Mesenchymal stem cell (in vitro differentiated cells and primary cell): ENCODE data around the gene REC114.
"Not testable (repeated sequence)": the region's sequence is repeated elsewhere in the genome, so short reads cannot be mapped to it uniquely, and the experiment has no call there.

Experiments used
- DNase-seq: peaks from one replicate; pipeline ENCODE4 v3.0.0-alpha.2; 2013
- H2AFZ ChIP-seq: one replicate; pipeline ENCODE4 v1.6.1; 2013; ENCODE audit warnings: low read depth, mild to moderate bottlenecking, control low read depth, inconsistent platforms, low read length, moderate library complexity
- H2AK5ac ChIP-seq: 2 replicates; pipeline ENCODE4 v1.6.1; 2013; ENCODE audit warnings: low read length, moderate library complexity, mild to moderate bottlenecking, inconsistent platforms; ENCODE audit not compliant: severe bottlenecking
- H2BK120ac ChIP-seq: one replicate; pipeline ENCODE4 v1.6.1; 2013; ENCODE audit warnings: low read depth, mild to moderate bottlenecking, inconsistent platforms, low read length, moderate library complexity
- H2BK12ac ChIP-seq, 2 experiments: one replicate each; pipeline ENCODE4 v1.6.1; 2013; ENCODE audit warnings: inconsistent platforms in 2 of 2, low read length in 2 of 2, mild to moderate bottlenecking in 2 of 2, moderate library complexity in 2 of 2, control low read depth in 1 of 2
- H2BK15ac ChIP-seq: one replicate; pipeline ENCODE4 v1.6.1; 2013; ENCODE audit warnings: mild to moderate bottlenecking, low read depth, inconsistent platforms; ENCODE audit not compliant: poor library complexity, severe bottlenecking
- H2BK5ac ChIP-seq: 2 replicates; pipeline ENCODE4 v1.6.1; 2013; ENCODE audit warnings: low read depth, mild to moderate bottlenecking, low read length, control low read depth, inconsistent platforms; ENCODE audit not compliant: poor library complexity, severe bottlenecking
- H3K14ac ChIP-seq, 2 experiments: one replicate each; pipeline ENCODE4 v1.6.1; 2013; ENCODE audit warnings: inconsistent platforms in 2 of 2, low read length in 2 of 2, control low read depth in 1 of 2, mild to moderate bottlenecking in 1 of 2, moderate library complexity in 1 of 2
- H3K18ac ChIP-seq, 2 experiments: one replicate each; pipeline ENCODE4 v1.6.1; 2013; ENCODE audit warnings: inconsistent platforms in 2 of 2, low read length in 2 of 2, control low read depth in 1 of 2, low read depth in 1 of 2, mild to moderate bottlenecking in 1 of 2
- H3K23ac ChIP-seq, 2 experiments: one replicate each; pipeline ENCODE4 v1.6.1; 2013; ENCODE audit warnings: inconsistent platforms in 2 of 2, low read length in 2 of 2, mild to moderate bottlenecking in 2 of 2, moderate library complexity in 2 of 2, control low read depth in 1 of 2
- H3K27ac ChIP-seq: 2 replicates; pipeline ENCODE4 v1.5.1; 2013; ENCODE audit warnings: mild to moderate bottlenecking, moderate library complexity, low read length, control low read depth, inconsistent platforms; ENCODE audit not compliant: poor library complexity, severe bottlenecking
- H3K27me3 ChIP-seq, 2 experiments: 2 replicates each; pipeline versions ENCODE4 v1.6.1 to v1.7.0; 2013; ENCODE audit warnings: low read length in 2 of 2, mild to moderate bottlenecking in 2 of 2, moderate library complexity in 2 of 2, control low read depth in 1 of 2, inconsistent platforms in 1 of 2; ENCODE audit not compliant: control insufficient read depth in 1 of 2, insufficient read depth in 1 of 2
- H3K36me3 ChIP-seq, 2 experiments: 2 replicates each; pipeline versions ENCODE4 v1.6.1 to v1.7.0; 2013; ENCODE audit warnings: low read length in 2 of 2, control low read depth in 1 of 2, inconsistent platforms in 1 of 2, low read depth in 1 of 2, mild to moderate bottlenecking in 1 of 2; ENCODE audit not compliant: insufficient read depth in 2 of 2, control insufficient read depth in 1 of 2
- H3K4ac ChIP-seq, 2 experiments: one replicate each; pipeline ENCODE4 v1.6.1; 2013; ENCODE audit warnings: inconsistent platforms in 2 of 2, low read length in 2 of 2, mild to moderate bottlenecking in 2 of 2, moderate library complexity in 2 of 2, control low read depth in 1 of 2, low read depth in 1 of 2
- H3K4me1 ChIP-seq: 2 replicates; pipeline ENCODE4 v1.6.1; 2013; ENCODE audit warnings: low read depth, low read length, control low read depth; ENCODE audit not compliant: control insufficient read depth, insufficient read depth
- H3K4me2 ChIP-seq: 2 replicates; pipeline ENCODE4 v1.6.1; 2013; ENCODE audit warnings: low read length, mild to moderate bottlenecking, inconsistent platforms; ENCODE audit not compliant: poor library complexity, severe bottlenecking
- H3K4me3 ChIP-seq, 2 experiments: 2 replicates each; pipeline versions ENCODE4 v1.5.1 to v1.7.0; 2013; ENCODE audit warnings: low read length in 2 of 2, mild to moderate bottlenecking in 2 of 2, control low read depth in 1 of 2, low read depth in 1 of 2; ENCODE audit not compliant: insufficient read depth in 1 of 2
- H3K79me1 ChIP-seq: replicated peaks from 2 replicates; pipeline ENCODE4 v1.6.1; 2013; ENCODE audit warnings: mild to moderate bottlenecking, control low read depth, low read length, inconsistent platforms; ENCODE audit not compliant: poor library complexity, severe bottlenecking
- H3K9ac ChIP-seq: 2 replicates; pipeline ENCODE4 v1.7.0; 2013; ENCODE audit warnings: mild to moderate bottlenecking, low read length, moderate library complexity
- H3K9me3 ChIP-seq: 2 replicates; pipeline ENCODE4 v1.7.0; 2013; ENCODE audit warnings: mild to moderate bottlenecking, low read length; ENCODE audit not compliant: control insufficient read depth
- H4K8ac ChIP-seq: one replicate; pipeline ENCODE4 v1.6.1; 2013; ENCODE audit warnings: inconsistent platforms, mild to moderate bottlenecking, low read length, moderate library complexity
- H4K91ac ChIP-seq: one replicate; pipeline ENCODE4 v1.6.1; 2013; ENCODE audit warnings: mild to moderate bottlenecking, low read length, inconsistent platforms
- WGBS: methylation state at CpG from one replicate; pipeline ENCODE4 v1.1.7; 2013; ENCODE audit warnings: mixed read lengths; 5-methylcytosine and 5-hydroxymethylcytosine counted together

The REC114 gene

GRCh38 chr15:73448158-73448758 lies 5.3 kb downstream of the REC114 start:
- not testable (repeated sequence) for H3K36me3 ChIP-seq, H3K4ac ChIP-seq, H4K91ac ChIP-seq, H2BK15ac ChIP-seq, H2BK12ac ChIP-seq, H3K14ac ChIP-seq, H2AFZ ChIP-seq, H4K8ac ChIP-seq, H2BK120ac ChIP-seq, H3K9ac ChIP-seq, H2AK5ac ChIP-seq, H3K4me1 ChIP-seq, H2BK5ac ChIP-seq, H3K4me2 ChIP-seq, H3K79me1 ChIP-seq, H3K23ac ChIP-seq, H3K27ac ChIP-seq, DNase-seq, H3K18ac ChIP-seq, H3K4me3 ChIP-seq, H3K9me3 ChIP-seq
- H3K27me3 ChIP-seq, result peaks cover 11 to 24% of the 10 kb centered on the region in 2 experiments
- 62% methylated on average over 5 of the region's 5 CpGs for WGBS

GRCh38 chr15:73449980-73450379 lies 7.0 kb downstream of the REC114 start:
- WGBS, result 89% methylated on average over 1 of the region's 3 CpGs
- not testable (repeated sequence) for H3K36me3 ChIP-seq

GRCh38 chr15:73454096-73454495 lies 11.1 kb downstream of the REC114 start:
- Histone ChIP-seq H3K9me3 (peaks cover 5% of the 10 kb centered on the region), H3K4me1 (no peaks in the 10 kb centered on the region), H3K4me2 (no peak overlapping the region), H2BK12ac (no peak overlapping the region), H3K14ac (no peak overlapping the region), H2AK5ac (no peak overlapping the region), H3K23ac (no peak overlapping the region), H3K9ac (no peak overlapping the region), H3K4me3 (no peak overlapping the region), H2BK15ac (no peak overlapping the region), H2BK5ac (no peak overlapping the region), H3K4ac (no peak overlapping the region), H2AFZ (no peak overlapping the region), H3K79me1 (no peaks in the 10 kb centered on the region), H3K18ac (no peak overlapping the region), H2BK120ac (no peak overlapping the region), H4K8ac (no peak overlapping the region), H3K36me3 (no peaks in the 10 kb centered on the region), H3K27me3 (peaks cover 4 to 14% of the 10 kb centered on the region in 2 experiments), H3K27ac (no peak overlapping the region), H4K91ac (no peak overlapping the region)
- no peak for DNase-seq
- WGBS, result 28% methylated on average over 1 of the region's 1 CpG

More at GRCh38 chr15:73449980-73450379, 7.0 kb downstream of the REC114 start:
- not testable (repeated sequence) for DNase-seq, H3K18ac ChIP-seq, H3K79me1 ChIP-seq, H3K23ac ChIP-seq, H2AK5ac ChIP-seq, H2BK15ac ChIP-seq, H3K27ac ChIP-seq, H3K4ac ChIP-seq, H3K9me3 ChIP-seq, H4K91ac ChIP-seq, H3K9ac ChIP-seq, H3K4me1 ChIP-seq, H3K4me2 ChIP-seq, H3K14ac ChIP-seq, H2BK120ac ChIP-seq, H2BK12ac ChIP-seq, H3K4me3 ChIP-seq, H2BK5ac ChIP-seq, H2AFZ ChIP-seq, H4K8ac ChIP-seq
- peaks cover 8 to 11% of the 10 kb centered on the region in 2 experiments for H3K27me3 ChIP-seq

GRCh38 chr15:73455876-73456275 lies 12.9 kb downstream of the REC114 start:
- H2BK12ac ChIP-seq, result no peak overlapping the region
- H3K14ac ChIP-seq, result no peak overlapping the region
- 100% methylated on average over 1 of the region's 1 CpG for WGBS
- H3K27me3 ChIP-seq, result peaks cover 4 to 17% of the 10 kb centered on the region in 2 experiments
- H3K4me1 ChIP-seq, result no peaks in the 10 kb centered on the region
- H3K4me3 ChIP-seq, result no peak overlapping the region
- no peak overlapping the region for H2AK5ac ChIP-seq
- no peaks in the 10 kb centered on the region for H3K36me3 ChIP-seq
- no peak overlapping the region for H4K91ac ChIP-seq
- no peak overlapping the region for H2BK120ac ChIP-seq
- H2BK15ac ChIP-seq, result no peak overlapping the region
- H3K9ac ChIP-seq, result no peak overlapping the region
- H3K4me2 ChIP-seq, result no peak overlapping the region
- no peak overlapping the region for H2AFZ ChIP-seq
- no peak overlapping the region for H2BK5ac ChIP-seq
- DNase-seq, result no peak
- H3K4ac ChIP-seq, result no peak overlapping the region
- peaks cover 5% of the 10 kb centered on the region for H3K9me3 ChIP-seq
- H3K23ac ChIP-seq, result no peak overlapping the region
- no peak overlapping the region for H4K8ac ChIP-seq
- no peaks in the 10 kb centered on the region for H3K79me1 ChIP-seq
- H3K18ac ChIP-seq, result no peak overlapping the region
- H3K27ac ChIP-seq, result no peak overlapping the region
